ENCODE data around the gene TRIM68. TPM values are rescaled to one million over a fixed set of nuclear protein-coding genes. Genes with fewer than 3 reads are reported as not detected.

Gene TRIM68, protein sequence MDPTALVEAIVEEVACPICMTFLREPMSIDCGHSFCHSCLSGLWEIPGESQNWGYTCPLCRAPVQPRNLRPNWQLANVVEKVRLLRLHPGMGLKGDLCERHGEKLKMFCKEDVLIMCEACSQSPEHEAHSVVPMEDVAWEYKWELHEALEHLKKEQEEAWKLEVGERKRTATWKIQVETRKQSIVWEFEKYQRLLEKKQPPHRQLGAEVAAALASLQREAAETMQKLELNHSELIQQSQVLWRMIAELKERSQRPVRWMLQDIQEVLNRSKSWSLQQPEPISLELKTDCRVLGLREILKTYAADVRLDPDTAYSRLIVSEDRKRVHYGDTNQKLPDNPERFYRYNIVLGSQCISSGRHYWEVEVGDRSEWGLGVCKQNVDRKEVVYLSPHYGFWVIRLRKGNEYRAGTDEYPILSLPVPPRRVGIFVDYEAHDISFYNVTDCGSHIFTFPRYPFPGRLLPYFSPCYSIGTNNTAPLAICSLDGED
- 9.6 and 11.6 TPM in 2 replicates for polyA plus RNA-seq (2011; rRNA removed)
- polyA plus RNA-seq (2012; cell fraction: cytosol; rRNA removed), result 5.1 and 6.2 TPM in 2 replicates
- 5.2 and 10.1 TPM in 2 replicates for polyA plus RNA-seq (2012; cell fraction: nucleus; rRNA removed)
- polyA plus RNA-seq (2017; fragmentation: RNase III; extraction: RNeasy Plus Mini Kit Qiagen cat#74134 plus additional on column Dnase treatment), result 9.6 to 10.8 TPM (median 9.7 TPM) in 3 replicates
- 10.4 and 10.7 TPM in 2 replicates for polyA minus RNA-seq (2011; rRNA and poly(A)+ RNA removed)

DNA sequence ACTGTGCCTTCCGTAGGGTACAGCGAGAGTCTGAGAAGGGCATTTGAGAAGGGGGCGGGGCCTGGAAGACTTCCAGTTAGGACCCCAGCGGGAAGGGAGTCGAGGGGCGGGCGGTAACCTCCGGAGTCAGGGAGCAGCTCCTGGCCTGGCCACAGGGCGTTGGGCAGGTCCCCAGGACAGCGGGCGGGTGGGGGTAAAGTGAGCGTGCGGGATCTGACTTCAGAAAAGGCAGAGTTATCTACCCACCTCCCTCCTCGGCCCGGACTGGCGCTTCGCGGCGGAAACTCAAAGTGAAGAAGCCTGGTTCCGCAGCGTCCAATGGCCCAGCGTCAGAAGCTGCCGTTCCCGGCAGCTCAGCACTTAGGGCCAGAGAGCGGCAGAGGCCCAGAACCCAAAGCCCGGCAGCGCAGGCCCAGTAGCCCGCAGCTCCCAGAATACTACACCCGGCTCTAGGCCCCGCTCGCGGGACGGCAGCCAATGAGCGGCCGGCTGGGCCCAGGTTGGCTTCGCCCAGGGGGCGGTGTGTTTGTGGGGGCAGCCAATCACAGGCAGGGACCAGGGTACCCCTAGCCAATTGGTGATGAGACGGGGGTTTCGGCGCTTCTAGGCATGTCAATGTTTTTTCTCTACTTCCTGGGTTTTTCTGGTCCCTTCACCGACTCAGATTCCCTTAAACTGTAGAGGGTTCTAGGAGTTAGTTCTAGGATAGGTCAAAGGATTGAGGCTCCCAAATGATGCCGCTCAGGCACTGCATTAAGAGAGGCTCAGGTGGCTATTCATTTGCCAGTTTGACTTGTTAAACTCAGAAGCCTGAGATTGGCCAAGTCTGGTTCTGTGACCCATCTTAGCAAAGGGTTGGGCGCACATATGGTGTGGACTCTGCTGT is at the start of gene TRIM68:
Gene TRIM68 (minus strand): TSS at position 451 of the 886 bp plus-strand sequence. CDS start 2,727 bp downstream, outside the sequence.
- CTCF ChIA-PET, result interaction anchor here (1.1 to 2.0 kb wide), 6 partner anchors 18 to 426 kb away, joined by 3 to 9 read pairs (median 4); partner anchors contain the start of gene OR51D1
- 7% methylated on average over 17 of the region's 43 CpGs for WGBS (ENCODE audit: missing lambda C conversion rate)
- POLR2A ChIA-PET, result interaction anchor here (0.6 to 1.7 kb wide), 2 partner anchors 12 to 223 kb away, joined by 3 to 4 read pairs; no protein-coding TSS in a partner anchor
- Histone ChIP-seq H3K4me1 (peaks cover 14% of the 10 kb centered on the region), H3K4me2 (peak within 1 kb of the TSS; percentile 82), H3K9me3 (no peaks in the 10 kb centered on the region), H3K27ac (peak within 1 kb of the TSS; percentile 83 to 94), H3K4me3 (peak within 1 kb of the TSS; percentile 67)
- TF ChIP-seq MAFK (IDR thresholded peaks at IDR 0.05; ENCODE audit: partially characterized antibody) (no peak), PHF8 (IDR thresholded peaks at IDR 0.05; ENCODE audit: borderline replicate concordance, low read depth) (peak; percentile 99), TP53 (CRISPR knock-in tag; IDR thresholded peaks at IDR 0.05) (0 out of 2 replicates have a peak, but pooled peaks have one; percentile 56), JUN (IDR thresholded peaks at IDR 0.05) (peak in 1 of 2 experiments; percentile 45; a peak in 1 of 5 replicates), CEBPB (IDR thresholded peaks at IDR 0.05) (no peak), JUNB (IDR thresholded peaks at IDR 0.05) (no peak), RFX5 (IDR thresholded peaks at IDR 0.05) (0 out of 2 replicates have a peak, but pooled peaks have one; percentile 33), POLR2A (IDR thresholded peaks at IDR 0.05; ENCODE audit: low read length) (peak; percentile 81), EHMT2 (IDR thresholded peaks at IDR 0.05; ENCODE audit: low read depth) (peak; percentile 54; the same call in 1 of the 2 replicates), HEYL (CRISPR knock-in tag; IDR thresholded peaks at IDR 0.05) (no peak), HOXB5 (CRISPR knock-in tag; IDR thresholded peaks at IDR 0.05) (no peak)
- TF ChIP-seq, protein P1, sequence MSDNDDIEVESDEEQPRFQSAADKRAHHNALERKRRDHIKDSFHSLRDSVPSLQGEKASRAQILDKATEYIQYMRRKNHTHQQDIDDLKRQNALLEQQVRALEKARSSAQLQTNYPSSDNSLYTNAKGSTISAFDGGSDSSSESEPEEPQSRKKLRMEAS (IDR thresholded peaks at IDR 0.05), result 0 out of 2 replicates have a peak, but pooled peaks have one; percentile 12
- TF ChIP-seq, protein P2, sequence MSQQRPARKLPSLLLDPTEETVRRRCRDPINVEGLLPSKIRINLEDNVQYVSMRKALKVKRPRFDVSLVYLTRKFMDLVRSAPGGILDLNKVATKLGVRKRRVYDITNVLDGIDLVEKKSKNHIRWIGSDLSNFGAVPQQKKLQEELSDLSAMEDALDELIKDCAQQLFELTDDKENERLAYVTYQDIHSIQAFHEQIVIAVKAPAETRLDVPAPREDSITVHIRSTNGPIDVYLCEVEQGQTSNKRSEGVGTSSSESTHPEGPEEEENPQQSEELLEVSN (IDR thresholded peaks at IDR 0.05; ENCODE audit: borderline replicate concordance, low read depth), result peak; percentile 37; the same call in 1 of the 2 replicates
- TF ChIP-seq, protein P3, sequence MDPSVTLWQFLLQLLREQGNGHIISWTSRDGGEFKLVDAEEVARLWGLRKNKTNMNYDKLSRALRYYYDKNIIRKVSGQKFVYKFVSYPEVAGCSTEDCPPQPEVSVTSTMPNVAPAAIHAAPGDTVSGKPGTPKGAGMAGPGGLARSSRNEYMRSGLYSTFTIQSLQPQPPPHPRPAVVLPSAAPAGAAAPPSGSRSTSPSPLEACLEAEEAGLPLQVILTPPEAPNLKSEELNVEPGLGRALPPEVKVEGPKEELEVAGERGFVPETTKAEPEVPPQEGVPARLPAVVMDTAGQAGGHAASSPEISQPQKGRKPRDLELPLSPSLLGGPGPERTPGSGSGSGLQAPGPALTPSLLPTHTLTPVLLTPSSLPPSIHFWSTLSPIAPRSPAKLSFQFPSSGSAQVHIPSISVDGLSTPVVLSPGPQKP (IDR thresholded peaks at IDR 0.05; ENCODE audit: low read depth, low read length), result no peak
- TF ChIP-seq, protein P4, sequence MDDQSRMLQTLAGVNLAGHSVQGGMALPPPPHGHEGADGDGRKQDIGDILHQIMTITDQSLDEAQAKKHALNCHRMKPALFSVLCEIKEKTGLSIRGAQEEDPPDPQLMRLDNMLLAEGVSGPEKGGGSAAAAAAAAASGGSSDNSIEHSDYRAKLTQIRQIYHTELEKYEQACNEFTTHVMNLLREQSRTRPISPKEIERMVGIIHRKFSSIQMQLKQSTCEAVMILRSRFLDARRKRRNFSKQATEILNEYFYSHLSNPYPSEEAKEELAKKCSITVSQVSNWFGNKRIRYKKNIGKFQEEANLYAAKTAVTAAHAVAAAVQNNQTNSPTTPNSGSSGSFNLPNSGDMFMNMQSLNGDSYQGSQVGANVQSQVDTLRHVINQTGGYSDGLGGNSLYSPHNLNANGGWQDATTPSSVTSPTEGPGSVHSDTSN (IDR thresholded peaks at IDR 0.05), result 0 out of 2 replicates have a peak, but pooled peaks have one; percentile 17
- no peak for FAIRE-seq
- peak; percentile 96 for DNase-seq (ENCODE audit: low read depth in 1 of 2, low spot score in 1 of 2)
- ATAC-seq, result peak; percentile 99 to 100

DNA sequence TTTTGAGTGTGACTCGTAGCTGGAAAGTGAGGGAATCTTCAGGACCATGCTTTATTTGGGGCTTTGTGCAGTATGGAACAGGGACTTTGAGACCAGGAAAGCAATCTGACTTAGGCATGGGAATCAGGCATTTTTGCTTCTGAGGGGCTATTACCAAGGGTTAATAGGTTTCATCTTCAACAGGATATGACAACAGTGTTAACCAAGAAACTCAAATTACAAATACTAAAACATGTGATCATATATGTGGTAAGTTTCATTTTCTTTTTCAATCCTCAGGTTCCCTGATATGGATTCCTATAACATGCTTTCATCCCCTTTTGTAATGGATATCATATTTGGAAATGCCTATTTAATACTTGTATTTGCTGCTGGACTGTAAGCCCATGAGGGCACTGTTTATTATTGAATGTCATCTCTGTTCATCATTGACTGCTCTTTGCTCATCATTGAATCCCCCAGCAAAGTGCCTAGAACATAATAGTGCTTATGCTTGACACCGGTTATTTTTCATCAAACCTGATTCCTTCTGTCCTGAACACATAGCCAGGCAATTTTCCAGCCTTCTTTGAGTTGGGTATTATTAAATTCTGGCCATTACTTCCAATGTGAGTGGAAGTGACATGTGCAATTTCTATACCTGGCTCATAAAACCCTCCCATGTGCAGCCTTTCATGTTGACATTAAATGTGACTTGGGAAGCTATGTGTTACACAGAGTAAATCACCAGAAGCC is 46.8 kb upstream of the TRIM68 start:
- Histone ChIP-seq H3K9me3 (no peaks in the 10 kb centered on the region), H3K27ac (no peak overlapping the region), H3K4me1 (no peaks in the 10 kb centered on the region), H3K4me2 (no peak overlapping the region), H3K4me3 (no peak overlapping the region)
- DNase-seq (ENCODE audit: low read depth in 1 of 2, low spot score in 1 of 2) (no peak), FAIRE-seq (no peak), ATAC-seq (no peak)
- CTCF ChIA-PET, result interaction anchor here (0.8 kb wide), 1 partner anchor 10 kb away, joined by 3 read pairs; no protein-coding TSS in a partner anchor
- POLR2A ChIA-PET, result no interaction called here
- no peak for TF ChIP-seq EHMT2 (IDR thresholded peaks at IDR 0.05; ENCODE audit: low read depth)
- TF ChIP-seq SREBF2 (IDR thresholded peaks at IDR 0.05), result no peak
- no peak for TF ChIP-seq FOSL2 (IDR thresholded peaks at IDR 0.05)
- no peak for TF ChIP-seq FOSL2 (CRISPR knock-in tag; IDR thresholded peaks at IDR 0.05)
- no peak for TF ChIP-seq KDM1A (IDR thresholded peaks at IDR 0.05; ENCODE audit: low read depth)
- no peak for TF ChIP-seq RFX5 (IDR thresholded peaks at IDR 0.05)
- no peak for TF ChIP-seq HDAC2 (IDR thresholded peaks at IDR 0.05)
- TF ChIP-seq, protein P1 (IDR thresholded peaks at IDR 0.05), result no peak
- no peak for TF ChIP-seq ZSCAN20 (CRISPR knock-in tag; IDR thresholded peaks at IDR 0.05)
- TF ChIP-seq HEYL (CRISPR knock-in tag; IDR thresholded peaks at IDR 0.05), result no peak
- TF ChIP-seq POLR2AphosphoS2 (conservative IDR thresholded peaks at IDR 0.05; ENCODE audit: low read length), result no peak
- no peak for TF ChIP-seq FOSB (CRISPR knock-in tag; IDR thresholded peaks at IDR 0.05)
- TF ChIP-seq CHD2 (IDR thresholded peaks at IDR 0.05; ENCODE audit: low read length, partially characterized antibody), result no peak
- no peak for TF ChIP-seq NPAS2 (CRISPR knock-in tag; IDR thresholded peaks at IDR 0.05; ENCODE audit: borderline replicate concordance)
- TF ChIP-seq TFCP2L1 (CRISPR knock-in tag; IDR thresholded peaks at IDR 0.05), result no peak
- TF ChIP-seq ZC3H11A (IDR thresholded peaks at IDR 0.05), result no peak
- no peak for TF ChIP-seq POLR2A (IDR thresholded peaks at IDR 0.05; ENCODE audit: low read length)
- no peak for TF ChIP-seq HOXB13 (CRISPR knock-in tag; IDR thresholded peaks at IDR 0.05; ENCODE audit: low read depth)
- TF ChIP-seq RNF2 (IDR thresholded peaks at IDR 0.05; ENCODE audit: borderline replicate concordance, low read depth), result no peak
- no peak for TF ChIP-seq MYC (IDR thresholded peaks at IDR 0.05; ENCODE audit: borderline replicate concordance, low read length)
- 2% methylated on average over 2 of the region's 2 CpGs for WGBS (ENCODE audit: missing lambda C conversion rate)
